ENCODE data around the gene MINPP1.

The MINPP1 gene

GRCh38 chr10:87503401-87503800, 1.3 kb upstream of the MINPP1 start:
- no peak overlapping the region for H3K4me3 ChIP-seq (ENCODE audit: low read depth, low read length)
- in situ Hi-C loops (cut with HindIII; ENCODE audit: low sequenced_read_pairs) = no loop called here
- no peak for DNase-seq (ENCODE audit: low read depth)
- no peak for TF ChIP-seq CTCF (IDR thresholded peaks at IDR 0.05; ENCODE audit: low read depth, low read length, missing control alignments)

- in situ Hi-C loops (cut with HindIII; ENCODE audit: low sequenced_read_pairs) = no loop called here
- H3K4me3 ChIP-seq (ENCODE audit: low read depth, low read length) = peak overlapping the region; percentile 87
- DNase-seq (ENCODE audit: low read depth) = no peak
- no peak for TF ChIP-seq CTCF (IDR thresholded peaks at IDR 0.05; ENCODE audit: low read depth, low read length, missing control alignments)
Measured at GRCh38 chr10:87503886-87504285, 807 bp upstream of the MINPP1 start.

DNA sequence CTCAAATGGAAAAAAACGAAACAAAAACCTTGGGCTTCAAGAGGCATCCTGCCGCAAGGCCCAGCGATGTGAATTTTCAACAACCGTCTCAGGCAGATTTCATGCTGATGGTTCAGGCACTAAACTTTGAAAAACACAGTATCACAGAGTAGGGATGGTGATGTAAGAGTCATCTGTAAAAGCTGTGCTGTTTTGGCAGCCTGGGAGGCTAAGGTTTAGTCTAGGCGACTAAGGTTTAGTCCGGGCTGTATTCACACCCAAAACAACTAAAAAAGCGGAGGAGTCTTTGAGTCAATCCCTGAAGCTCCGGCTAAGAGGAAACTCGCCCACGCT, 420 bp upstream of the MINPP1 start:
- no peak for TF ChIP-seq CTCF (IDR thresholded peaks at IDR 0.05; ENCODE audit: low read depth, low read length, missing control alignments)
- peak overlapping the region; percentile 87 for H3K4me3 ChIP-seq (ENCODE audit: low read depth, low read length)
- no peak for DNase-seq (ENCODE audit: low read depth)
- in situ Hi-C loops (cut with HindIII; ENCODE audit: low sequenced_read_pairs) = no loop called here

- DNase-seq (ENCODE audit: low read depth) = no peak
- TF ChIP-seq CTCF (IDR thresholded peaks at IDR 0.05; ENCODE audit: low read depth, low read length, missing control alignments) = peak; percentile 61
- peak overlapping the region; percentile 87 for H3K4me3 ChIP-seq (ENCODE audit: low read depth, low read length)
- in situ Hi-C loops (cut with HindIII; ENCODE audit: low sequenced_read_pairs) = no loop called here
Measured at GRCh38 chr10:87505366-87506111, 846 bp downstream of the MINPP1 start.

DNA sequence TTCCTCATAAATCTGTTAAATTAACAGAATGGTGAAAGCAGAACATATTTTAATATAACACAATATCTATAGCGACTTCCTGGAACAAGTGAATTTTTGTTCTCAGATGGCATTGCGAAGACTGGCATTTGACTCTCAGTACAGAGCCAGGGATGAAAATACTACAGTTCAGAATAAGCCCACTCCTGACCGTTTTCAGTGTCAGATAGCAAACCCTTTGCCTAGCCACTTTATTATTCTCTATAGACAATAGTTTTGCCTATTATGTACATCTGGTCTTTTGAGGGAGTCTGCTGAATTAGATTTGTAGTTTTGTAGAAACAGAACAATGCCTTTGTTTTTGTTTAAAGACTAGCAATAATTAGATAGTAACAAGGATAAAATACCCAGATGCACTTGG, 2.3 kb downstream of the MINPP1 start:
- TF ChIP-seq CTCF (IDR thresholded peaks at IDR 0.05; ENCODE audit: low read depth, low read length, missing control alignments) = no peak
- no peak overlapping the region for H3K4me3 ChIP-seq (ENCODE audit: low read depth, low read length)
- DNase-seq (ENCODE audit: low read depth) = no peak
- in situ Hi-C loops (cut with HindIII; ENCODE audit: low sequenced_read_pairs) = no loop called here

DNA sequence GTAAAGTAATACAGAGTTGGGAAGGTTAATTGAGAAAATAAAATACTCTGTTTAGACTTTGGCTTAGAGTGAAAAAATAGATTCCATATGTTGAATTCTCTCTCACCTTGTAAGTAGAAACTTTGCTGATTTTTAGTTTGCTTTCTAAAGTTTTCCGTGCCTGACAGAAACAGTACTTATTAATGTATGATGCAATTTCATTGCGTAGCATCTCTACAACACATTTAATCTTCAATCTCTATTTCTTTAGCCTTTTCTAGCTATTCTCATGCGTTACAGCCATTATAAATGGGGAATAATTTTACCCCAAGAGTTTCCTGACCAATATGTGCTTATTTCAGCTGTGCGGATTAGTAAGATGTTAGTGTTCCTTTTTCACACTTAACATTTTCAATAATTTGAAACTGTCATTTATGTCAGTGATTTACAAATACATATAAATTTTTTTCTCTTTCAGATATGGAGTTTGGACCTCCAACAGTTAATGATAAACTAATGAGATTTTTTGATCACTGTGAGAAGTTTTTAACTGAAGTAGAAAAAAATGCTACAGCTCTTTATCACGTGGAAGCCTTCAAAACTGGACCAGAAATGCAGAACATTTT, 3.3 kb downstream of the MINPP1 start:
- no peak for DNase-seq (ENCODE audit: low read depth)
- no peak overlapping the region for H3K4me3 ChIP-seq (ENCODE audit: low read depth, low read length)
- no peak for TF ChIP-seq CTCF (IDR thresholded peaks at IDR 0.05; ENCODE audit: low read depth, low read length, missing control alignments)
- in situ Hi-C loops (cut with HindIII; ENCODE audit: low sequenced_read_pairs) = no loop called here

All from astrocyte of the cerebellum (primary cell).